Measurements from ENCODE around the gene RFX2. TPM values are rescaled to one million over a fixed set of nuclear protein-coding genes. Genes with fewer than 3 reads are reported as not detected.

Gene RFX2
- total and polyA plus RNA-seq, 4 donors, result 0.67 to 5.1 (median 2.8) TPM

GRCh38 chr19:6056282-6056741 is 54.0 kb downstream of the RFX2 start (continued):
- no peak for TF ChIP-seq HNF4G (IDR thresholded peaks at IDR 0.05)

- H3K9me3 ChIP-seq (ENCODE audit: control insufficient read depth in 4 of 4, low read length in 3 of 4), result no peaks in the 10 kb centered on the region
- DNase-seq (ENCODE audit: low spot score), result no peak
- no peak for TF ChIP-seq EGR1 (IDR thresholded peaks at IDR 0.05; ENCODE audit: low read depth in 2 of 2)
- TF ChIP-seq HNF4A (conservative IDR thresholded peaks at IDR 0.05), result no peak
- no peak for TF ChIP-seq NR2F2 (IDR thresholded peaks at IDR 0.05)
- TF ChIP-seq RAD21 (IDR thresholded peaks at IDR 0.05), result no peak
- TF ChIP-seq, protein P1, sequence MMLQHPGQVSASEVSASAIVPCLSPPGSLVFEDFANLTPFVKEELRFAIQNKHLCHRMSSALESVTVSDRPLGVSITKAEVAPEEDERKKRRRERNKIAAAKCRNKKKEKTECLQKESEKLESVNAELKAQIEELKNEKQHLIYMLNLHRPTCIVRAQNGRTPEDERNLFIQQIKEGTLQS (IDR thresholded peaks at IDR 0.05), result no peak
- no peak for TF ChIP-seq JUND (IDR thresholded peaks at IDR 0.05)
- TF ChIP-seq, protein P2, sequence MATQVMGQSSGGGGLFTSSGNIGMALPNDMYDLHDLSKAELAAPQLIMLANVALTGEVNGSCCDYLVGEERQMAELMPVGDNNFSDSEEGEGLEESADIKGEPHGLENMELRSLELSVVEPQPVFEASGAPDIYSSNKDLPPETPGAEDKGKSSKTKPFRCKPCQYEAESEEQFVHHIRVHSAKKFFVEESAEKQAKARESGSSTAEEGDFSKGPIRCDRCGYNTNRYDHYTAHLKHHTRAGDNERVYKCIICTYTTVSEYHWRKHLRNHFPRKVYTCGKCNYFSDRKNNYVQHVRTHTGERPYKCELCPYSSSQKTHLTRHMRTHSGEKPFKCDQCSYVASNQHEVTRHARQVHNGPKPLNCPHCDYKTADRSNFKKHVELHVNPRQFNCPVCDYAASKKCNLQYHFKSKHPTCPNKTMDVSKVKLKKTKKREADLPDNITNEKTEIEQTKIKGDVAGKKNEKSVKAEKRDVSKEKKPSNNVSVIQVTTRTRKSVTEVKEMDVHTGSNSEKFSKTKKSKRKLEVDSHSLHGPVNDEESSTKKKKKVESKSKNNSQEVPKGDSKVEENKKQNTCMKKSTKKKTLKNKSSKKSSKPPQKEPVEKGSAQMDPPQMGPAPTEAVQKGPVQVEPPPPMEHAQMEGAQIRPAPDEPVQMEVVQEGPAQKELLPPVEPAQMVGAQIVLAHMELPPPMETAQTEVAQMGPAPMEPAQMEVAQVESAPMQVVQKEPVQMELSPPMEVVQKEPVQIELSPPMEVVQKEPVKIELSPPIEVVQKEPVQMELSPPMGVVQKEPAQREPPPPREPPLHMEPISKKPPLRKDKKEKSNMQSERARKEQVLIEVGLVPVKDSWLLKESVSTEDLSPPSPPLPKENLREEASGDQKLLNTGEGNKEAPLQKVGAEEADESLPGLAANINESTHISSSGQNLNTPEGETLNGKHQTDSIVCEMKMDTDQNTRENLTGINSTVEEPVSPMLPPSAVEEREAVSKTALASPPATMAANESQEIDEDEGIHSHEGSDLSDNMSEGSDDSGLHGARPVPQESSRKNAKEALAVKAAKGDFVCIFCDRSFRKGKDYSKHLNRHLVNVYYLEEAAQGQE (IDR thresholded peaks at IDR 0.05), result no peak
- TF ChIP-seq HNF4G (IDR thresholded peaks at IDR 0.05), result no peak
- no peak for TF ChIP-seq FOXA1 (IDR thresholded peaks at IDR 0.05)
- no peaks in the 10 kb centered on the region for H3K36me3 ChIP-seq (ENCODE audit: control insufficient read depth in 4 of 4, insufficient read depth in 3 of 4, low read depth in 1 of 4, low read length in 3 of 4)
- H3K9ac ChIP-seq (ENCODE audit: low read depth in 1 of 2, low read length in 2 of 2), result no peak overlapping the region
- 97% methylated on average over 4 of the region's 4 CpGs for WGBS
- H3K4me1 ChIP-seq (ENCODE audit: control insufficient read depth in 4 of 4, insufficient read depth in 4 of 4, low read length in 3 of 4), result peaks cover 7 to 15% (median 10%) of the 10 kb centered on the region in 4 donors
- H3K4me3 ChIP-seq (ENCODE audit: low read depth in 1 of 3, low read length in 3 of 3), result no peak overlapping the region
- no peak overlapping the region for H3K27ac ChIP-seq (ENCODE audit: low read depth in 1 of 2, low read length in 2 of 2)
- no peaks in the 10 kb centered on the region for H3K27me3 ChIP-seq (ENCODE audit: control insufficient read depth in 4 of 4, insufficient read depth in 4 of 4, low read length in 3 of 4)
These were observed 55.1 kb downstream of the RFX2 start for GRCh38 chr19:6055013-6055795.

- TF ChIP-seq TAF1 (conservative IDR thresholded peaks at IDR 0.05) (no peak), EGR1 (IDR thresholded peaks at IDR 0.05; ENCODE audit: low read depth in 2 of 2) (no peak), RXRA (IDR thresholded peaks at IDR 0.05) (no peak), NR2F2 (IDR thresholded peaks at IDR 0.05) (no peak), FOXA2 (IDR thresholded peaks at IDR 0.05) (no peak), RAD21 (IDR thresholded peaks at IDR 0.05) (peak; percentile 87 to 92), FOXA1 (IDR thresholded peaks at IDR 0.05) (no peak), HNF4A (conservative IDR thresholded peaks at IDR 0.05) (no peak)
- TF ChIP-seq, protein P3, sequence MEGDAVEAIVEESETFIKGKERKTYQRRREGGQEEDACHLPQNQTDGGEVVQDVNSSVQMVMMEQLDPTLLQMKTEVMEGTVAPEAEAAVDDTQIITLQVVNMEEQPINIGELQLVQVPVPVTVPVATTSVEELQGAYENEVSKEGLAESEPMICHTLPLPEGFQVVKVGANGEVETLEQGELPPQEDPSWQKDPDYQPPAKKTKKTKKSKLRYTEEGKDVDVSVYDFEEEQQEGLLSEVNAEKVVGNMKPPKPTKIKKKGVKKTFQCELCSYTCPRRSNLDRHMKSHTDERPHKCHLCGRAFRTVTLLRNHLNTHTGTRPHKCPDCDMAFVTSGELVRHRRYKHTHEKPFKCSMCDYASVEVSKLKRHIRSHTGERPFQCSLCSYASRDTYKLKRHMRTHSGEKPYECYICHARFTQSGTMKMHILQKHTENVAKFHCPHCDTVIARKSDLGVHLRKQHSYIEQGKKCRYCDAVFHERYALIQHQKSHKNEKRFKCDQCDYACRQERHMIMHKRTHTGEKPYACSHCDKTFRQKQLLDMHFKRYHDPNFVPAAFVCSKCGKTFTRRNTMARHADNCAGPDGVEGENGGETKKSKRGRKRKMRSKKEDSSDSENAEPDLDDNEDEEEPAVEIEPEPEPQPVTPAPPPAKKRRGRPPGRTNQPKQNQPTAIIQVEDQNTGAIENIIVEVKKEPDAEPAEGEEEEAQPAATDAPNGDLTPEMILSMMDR (IDR thresholded peaks at IDR 0.05; ENCODE audit: low read depth, low read length, missing input control), result peak; percentile 88
- Histone ChIP-seq H3K9ac (ENCODE audit: low read depth in 1 of 2, low read length in 2 of 2) (no peak overlapping the region), H3K27me3 (ENCODE audit: control insufficient read depth in 4 of 4, insufficient read depth in 4 of 4, low read length in 3 of 4) (no peaks in the 10 kb centered on the region), H3K4me3 (ENCODE audit: low read depth in 1 of 3, low read length in 3 of 3) (no peak overlapping the region), H3K27ac (ENCODE audit: low read depth in 1 of 2, low read length in 2 of 2) (no peak overlapping the region), H3K9me3 (ENCODE audit: control insufficient read depth in 4 of 4, low read length in 3 of 4) (no peaks in the 10 kb centered on the region), H3K36me3 (ENCODE audit: control insufficient read depth in 4 of 4, insufficient read depth in 3 of 4, low read depth in 1 of 4, low read length in 3 of 4) (no peaks in the 10 kb centered on the region), H3K4me1 (ENCODE audit: control insufficient read depth in 4 of 4, insufficient read depth in 4 of 4, low read length in 3 of 4) (peaks cover 0 to 7% (median 5%) of the 10 kb centered on the region in 4 donors)
- peak; percentile 80 for DNase-seq (ENCODE audit: low spot score)
- 17% methylated on average over 15 of the region's 15 CpGs for WGBS
These were observed 61.4 kb downstream of the RFX2 start for GRCh38 chr19:6048793-6049405.
